Measurements from ENCODE around the gene SERPINE3.

DNA sequence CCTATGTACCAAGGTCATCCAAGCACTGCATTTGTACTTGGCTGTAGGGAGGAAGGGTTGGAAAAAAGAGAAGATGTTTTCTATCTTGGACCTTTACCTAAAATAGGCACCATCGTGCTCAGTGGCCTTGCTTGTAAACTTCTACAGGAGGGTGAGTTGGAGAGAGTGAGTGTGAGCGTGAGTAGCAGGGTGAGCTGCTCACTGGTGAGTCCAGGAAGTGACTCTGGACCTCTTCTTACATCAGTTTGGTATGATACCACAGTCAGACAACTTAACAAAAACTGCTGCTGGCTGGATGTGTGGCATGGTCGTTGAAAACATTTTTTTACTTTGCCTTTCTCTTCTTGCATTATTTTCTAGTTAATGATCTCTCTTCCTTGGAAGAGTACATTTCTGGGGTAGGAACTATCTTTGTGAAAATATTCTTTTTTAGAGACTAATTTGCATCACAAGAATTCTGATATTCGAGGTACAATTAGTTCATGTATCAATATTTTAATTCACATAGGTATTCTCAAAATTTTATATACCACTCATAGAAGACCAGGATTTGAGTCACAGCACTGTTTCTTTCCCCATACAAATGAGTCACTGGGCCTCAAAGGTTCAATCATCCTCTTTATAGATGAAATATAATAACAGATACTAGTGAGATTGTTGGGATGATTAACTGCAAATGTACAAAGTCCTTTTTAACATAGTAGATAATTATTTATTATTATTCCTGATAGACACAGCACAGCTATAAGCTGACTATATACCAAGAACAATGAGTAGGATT lies 651 bp downstream of the SERPINE3 start:
- TF ChIP-seq, protein P1, sequence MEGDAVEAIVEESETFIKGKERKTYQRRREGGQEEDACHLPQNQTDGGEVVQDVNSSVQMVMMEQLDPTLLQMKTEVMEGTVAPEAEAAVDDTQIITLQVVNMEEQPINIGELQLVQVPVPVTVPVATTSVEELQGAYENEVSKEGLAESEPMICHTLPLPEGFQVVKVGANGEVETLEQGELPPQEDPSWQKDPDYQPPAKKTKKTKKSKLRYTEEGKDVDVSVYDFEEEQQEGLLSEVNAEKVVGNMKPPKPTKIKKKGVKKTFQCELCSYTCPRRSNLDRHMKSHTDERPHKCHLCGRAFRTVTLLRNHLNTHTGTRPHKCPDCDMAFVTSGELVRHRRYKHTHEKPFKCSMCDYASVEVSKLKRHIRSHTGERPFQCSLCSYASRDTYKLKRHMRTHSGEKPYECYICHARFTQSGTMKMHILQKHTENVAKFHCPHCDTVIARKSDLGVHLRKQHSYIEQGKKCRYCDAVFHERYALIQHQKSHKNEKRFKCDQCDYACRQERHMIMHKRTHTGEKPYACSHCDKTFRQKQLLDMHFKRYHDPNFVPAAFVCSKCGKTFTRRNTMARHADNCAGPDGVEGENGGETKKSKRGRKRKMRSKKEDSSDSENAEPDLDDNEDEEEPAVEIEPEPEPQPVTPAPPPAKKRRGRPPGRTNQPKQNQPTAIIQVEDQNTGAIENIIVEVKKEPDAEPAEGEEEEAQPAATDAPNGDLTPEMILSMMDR (conservative IDR thresholded peaks at IDR 0.05 in 1 of 2, IDR thresholded peaks at IDR 0.05 in 1 of 2; ENCODE audit: low read depth in 1 of 2, low read length in 2 of 2) = no peak
- TF ChIP-seq EZH2 (IDR thresholded peaks at IDR 0.05; ENCODE audit: low read length, missing control alignments) = no peak
